Activated CD4-positive, alpha-beta T cell treated with anti-CD3 and anti-CD28 coated beads, Interleukin-2, amount 10 ng/mL, durations not matched to agents 24 days and 14 days (primary cell): ENCODE results near the gene AUH. TPM values are rescaled to one million over a fixed set of nuclear protein-coding genes. Genes with fewer than 3 reads are reported as not detected.

ENCODE experiments used
- DNase-seq: peaks from one replicate; pipeline ENCODE4 v3.0.0; 2022
- H3K27ac Mint-ChIP-seq: one replicate; pipeline ENCODE4 v1.8.0; 2022; ENCODE audit warnings: mild to moderate bottlenecking, mixed read lengths
- H3K27me3 Mint-ChIP-seq: one replicate; pipeline ENCODE4 v1.8.0; 2022; ENCODE audit warnings: mixed read lengths
- H3K36me3 Mint-ChIP-seq: one replicate; pipeline ENCODE4 v1.8.0; 2022; ENCODE audit warnings: low read depth, mild to moderate bottlenecking, mixed read lengths
- H3K4me1 Mint-ChIP-seq: one replicate; pipeline ENCODE4 v1.8.0; 2021; ENCODE audit warnings: mixed read lengths
- H3K4me3 Mint-ChIP-seq: one replicate; pipeline ENCODE4 v1.8.0; 2022; ENCODE audit warnings: mild to moderate bottlenecking, moderate library complexity, mixed read lengths
- H3K9me3 Mint-ChIP-seq: one replicate; pipeline ENCODE4 v1.8.0; 2021; ENCODE audit warnings: mixed read lengths
- intact Hi-C: fragments of 100-400 bp; cut with micrococcal nuclease; formaldehyde crosslinking; loops from one replicate; pipeline ENCODE4 v1.15.1; 2023
- total RNA-seq: library from RNA; stranded (reverse); gene quantifications from 2 replicates; pipeline ENCODE4 v1.2.3, GENCODE V29; 2022

The AUH gene
- total RNA-seq, 1 donor from 2014 or later = 49.5 TPM

GRCh38 chr9:91181541-91181940 lies 180.2 kb downstream of the AUH start:
- peak overlapping the region; percentile 19 for H3K27ac Mint-ChIP-seq
- H3K27me3 Mint-ChIP-seq = no peaks in the 10 kb centered on the region
- peaks cover 49% of the 10 kb centered on the region for H3K4me1 Mint-ChIP-seq
- H3K36me3 Mint-ChIP-seq = peaks cover 4% of the 10 kb centered on the region
- no peak for DNase-seq
- peaks cover 3% of the 10 kb centered on the region for H3K9me3 Mint-ChIP-seq
- H3K4me3 Mint-ChIP-seq = no peak overlapping the region
- intact Hi-C loops = no loop called here

- Mint-ChIP-seq H3K9me3 (peaks cover 3% of the 10 kb centered on the region), H3K4me1 (peaks cover 46% of the 10 kb centered on the region), H3K27me3 (no peaks in the 10 kb centered on the region), H3K36me3 (peaks cover 4% of the 10 kb centered on the region), H3K27ac (peak overlapping the region; percentile 48), H3K4me3 (no peak overlapping the region)
- peak; percentile 54 for DNase-seq
- intact Hi-C loops = no loop called here
These were observed 180.8 kb downstream of the AUH start for GRCh38 chr9:91180930-91181268.

GRCh38 chr9:91180240-91180929 lies 181.3 kb downstream of the AUH start:
- Mint-ChIP-seq H3K9me3 (peaks cover 3% of the 10 kb centered on the region), H3K4me3 (no peak overlapping the region), H3K4me1 (peaks cover 50% of the 10 kb centered on the region), H3K27ac (peak overlapping the region; percentile 98), H3K36me3 (peaks cover 4% of the 10 kb centered on the region), H3K27me3 (no peaks in the 10 kb centered on the region)
- peak; percentile 54 for DNase-seq
- intact Hi-C loops = no loop called here

- DNase-seq = peak; percentile 54
- intact Hi-C loops = no loop called here
- H3K36me3 Mint-ChIP-seq = peaks cover 6% of the 10 kb centered on the region
- H3K27me3 Mint-ChIP-seq = no peaks in the 10 kb centered on the region
- H3K9me3 Mint-ChIP-seq = peaks cover 3% of the 10 kb centered on the region
- H3K4me1 Mint-ChIP-seq = peaks cover 52% of the 10 kb centered on the region
- no peak overlapping the region for H3K4me3 Mint-ChIP-seq
- H3K27ac Mint-ChIP-seq = peak overlapping the region; percentile 98
These were observed 182.2 kb downstream of the AUH start for GRCh38 chr9:91179237-91180138.

GRCh38 chr9:91178281-91179236 lies 183.2 kb downstream of the AUH start:
- intact Hi-C loops = loop anchor here (1.0 kb wide), 1 partner anchor 14 kb away; no protein-coding TSS in a partner anchor
- Mint-ChIP-seq H3K9me3 (no peaks in the 10 kb centered on the region), H3K27me3 (no peaks in the 10 kb centered on the region), H3K36me3 (peaks cover 9% of the 10 kb centered on the region), H3K27ac (peak overlapping the region; percentile 98), H3K4me1 (peaks cover 55% of the 10 kb centered on the region), H3K4me3 (peak overlapping the region; percentile 56)
- peak; percentile 55 for DNase-seq

GRCh38 chr9:91177661-91178280 lies 183.9 kb downstream of the AUH start:
- Mint-ChIP-seq H3K27me3 (no peaks in the 10 kb centered on the region), H3K4me3 (peak overlapping the region; percentile 56), H3K27ac (peak overlapping the region; percentile 98), H3K9me3 (peaks cover under 1% of the 10 kb centered on the region), H3K36me3 (peaks cover 12% of the 10 kb centered on the region), H3K4me1 (peaks cover 58% of the 10 kb centered on the region)
- peak; percentile 81 for DNase-seq
- intact Hi-C loops = loop anchor here (1.0 kb wide), 3 partner anchors 13 to 26 kb away; no protein-coding TSS in a partner anchor

- Mint-ChIP-seq H3K36me3 (peaks cover 19% of the 10 kb centered on the region), H3K27ac (peak overlapping the region; percentile 98), H3K9me3 (peaks cover 6% of the 10 kb centered on the region), H3K4me1 (peaks cover 59% of the 10 kb centered on the region), H3K27me3 (no peaks in the 10 kb centered on the region), H3K4me3 (peak overlapping the region; percentile 56)
- intact Hi-C loops = loop anchor here (1.0 kb wide), 2 partner anchors 16 to 26 kb away; no protein-coding TSS in a partner anchor
- DNase-seq = no peak
These were observed 184.6 kb downstream of the AUH start for GRCh38 chr9:91177081-91177480.

- Mint-ChIP-seq H3K4me1 (peaks cover 61% of the 10 kb centered on the region), H3K27ac (peak overlapping the region; percentile 98)
- DNase-seq = no peak
These were observed 185.3 kb downstream of the AUH start for GRCh38 chr9:91176426-91176825.

GRCh38 chr9:91174772-91175171 lies 186.9 kb downstream of the AUH start:
- intact Hi-C loops = no loop called here
- peak overlapping the region; percentile 70 for H3K27ac Mint-ChIP-seq
- DNase-seq = peak; percentile 71
- H3K4me1 Mint-ChIP-seq = peaks cover 58% of the 10 kb centered on the region
- peak overlapping the region; percentile 41 for H3K4me3 Mint-ChIP-seq
- H3K27me3 Mint-ChIP-seq = no peaks in the 10 kb centered on the region
- H3K36me3 Mint-ChIP-seq = peaks cover 39% of the 10 kb centered on the region
- H3K9me3 Mint-ChIP-seq = peaks cover 20% of the 10 kb centered on the region

More at GRCh38 chr9:91176426-91176825, 185.3 kb downstream of the AUH start:
- H3K9me3 Mint-ChIP-seq = peaks cover 12% of the 10 kb centered on the region
- H3K36me3 Mint-ChIP-seq = peaks cover 26% of the 10 kb centered on the region
- no peaks in the 10 kb centered on the region for H3K27me3 Mint-ChIP-seq
- H3K4me3 Mint-ChIP-seq = no peak overlapping the region
- intact Hi-C loops = no loop called here

- no peak overlapping the region for H3K4me3 Mint-ChIP-seq
- H3K36me3 Mint-ChIP-seq = peaks cover 44% of the 10 kb centered on the region
- no peaks in the 10 kb centered on the region for H3K27me3 Mint-ChIP-seq
- DNase-seq = no peak
- H3K4me1 Mint-ChIP-seq = peaks cover 36% of the 10 kb centered on the region
- H3K9me3 Mint-ChIP-seq = peaks cover 20% of the 10 kb centered on the region
- H3K27ac Mint-ChIP-seq = peak overlapping the region; percentile 39
- intact Hi-C loops = no loop called here
These were observed 189.4 kb downstream of the AUH start for GRCh38 chr9:91172329-91172728.

- peaks cover 38% of the 10 kb centered on the region for H3K4me1 Mint-ChIP-seq
- DNase-seq = no peak
- intact Hi-C loops = no loop called here
- peaks cover 41% of the 10 kb centered on the region for H3K36me3 Mint-ChIP-seq
- H3K4me3 Mint-ChIP-seq = no peak overlapping the region
- H3K27me3 Mint-ChIP-seq = no peaks in the 10 kb centered on the region
- H3K27ac Mint-ChIP-seq = no peak overlapping the region
- H3K9me3 Mint-ChIP-seq = peaks cover 20% of the 10 kb centered on the region
These were observed 190.8 kb downstream of the AUH start for GRCh38 chr9:91170951-91171350.

- H3K27ac Mint-ChIP-seq = no peak overlapping the region
- H3K4me1 Mint-ChIP-seq = peaks cover 47% of the 10 kb centered on the region
- peaks cover 12% of the 10 kb centered on the region for H3K9me3 Mint-ChIP-seq
- no peak for DNase-seq
- intact Hi-C loops = no loop called here
- no peaks in the 10 kb centered on the region for H3K27me3 Mint-ChIP-seq
- H3K36me3 Mint-ChIP-seq = peaks cover 31% of the 10 kb centered on the region
- no peak overlapping the region for H3K4me3 Mint-ChIP-seq
These were observed 194.8 kb downstream of the AUH start for GRCh38 chr9:91166796-91167366.
